Stomach (tissue), 4 donors: ENCODE measurements around the gene ZNF516.

Source experiments
- POLR2A ChIP-seq, 4 donors: fragments of 450-650 bp; IDR thresholded peaks; one replicate each; pipeline ENCODE4 v1.6.1; 2016; ENCODE audit warnings: antibody characterized with exemption in 4 of 4, control low read depth in 2 of 4, mild to moderate bottlenecking in 1 of 4, moderate library complexity in 1 of 4
- TF ChIP-seq, protein P1 (sequence below), 7 experiments: fragments of 450-650 bp in 4 of 7; fragments of 200-600 bp in 3 of 7; sonication (generic) in 3 of 7; IDR thresholded peaks; one replicate each; pipeline ENCODE4 v1.5.1; 2016 to 2019; ENCODE audit warnings: antibody characterized with exemption in 7 of 7, control low read depth in 2 of 7, mild to moderate bottlenecking in 1 of 7

GRCh38 chr18:76437910-76438309 lies 57.1 kb downstream of the ZNF516 start:
- no peak for TF ChIP-seq POLR2A (IDR thresholded peaks at IDR 0.05)
- TF ChIP-seq, protein P1, sequence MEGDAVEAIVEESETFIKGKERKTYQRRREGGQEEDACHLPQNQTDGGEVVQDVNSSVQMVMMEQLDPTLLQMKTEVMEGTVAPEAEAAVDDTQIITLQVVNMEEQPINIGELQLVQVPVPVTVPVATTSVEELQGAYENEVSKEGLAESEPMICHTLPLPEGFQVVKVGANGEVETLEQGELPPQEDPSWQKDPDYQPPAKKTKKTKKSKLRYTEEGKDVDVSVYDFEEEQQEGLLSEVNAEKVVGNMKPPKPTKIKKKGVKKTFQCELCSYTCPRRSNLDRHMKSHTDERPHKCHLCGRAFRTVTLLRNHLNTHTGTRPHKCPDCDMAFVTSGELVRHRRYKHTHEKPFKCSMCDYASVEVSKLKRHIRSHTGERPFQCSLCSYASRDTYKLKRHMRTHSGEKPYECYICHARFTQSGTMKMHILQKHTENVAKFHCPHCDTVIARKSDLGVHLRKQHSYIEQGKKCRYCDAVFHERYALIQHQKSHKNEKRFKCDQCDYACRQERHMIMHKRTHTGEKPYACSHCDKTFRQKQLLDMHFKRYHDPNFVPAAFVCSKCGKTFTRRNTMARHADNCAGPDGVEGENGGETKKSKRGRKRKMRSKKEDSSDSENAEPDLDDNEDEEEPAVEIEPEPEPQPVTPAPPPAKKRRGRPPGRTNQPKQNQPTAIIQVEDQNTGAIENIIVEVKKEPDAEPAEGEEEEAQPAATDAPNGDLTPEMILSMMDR (IDR thresholded peaks at IDR 0.05) = no peak
